Activated naive CD8-positive, alpha-beta T cell treated with anti-CD3 and anti-CD28 coated beads, Interleukin-2, amount 10 ng/mL, durations not matched to agents 7 days and 5 days (primary cell): ENCODE measurements around the gene ADGRD2. TPM values are rescaled to one million over a fixed set of nuclear protein-coding genes. Genes with fewer than 3 reads are reported as not detected.

Experiments
- ATAC-seq: fragments of 150-1000 bp; cut with Tn5 transposase; one replicate; pipeline ENCODE4 v1.10.0; 2021; ENCODE audit warnings: low read depth, moderate library complexity
- POLR2A ChIA-PET: fragments of 350-600 bp; sonication (Branson Sonifier 250); formaldehyde crosslinking; loops from one replicate; lab custom pipeline; 2021; ENCODE audit warnings: antibody characterized with exemption; lab: Charles Lee
- DNase-seq: peaks from one replicate; pipeline ENCODE4 v3.0.0; 2021
- H3K27ac Mint-ChIP-seq: one replicate; pipeline ENCODE4 v1.8.0; 2022; ENCODE audit warnings: mild to moderate bottlenecking, mixed read lengths
- H3K27me3 Mint-ChIP-seq: one replicate; pipeline ENCODE4 v1.8.0; 2022; ENCODE audit warnings: mild to moderate bottlenecking, moderate library complexity, mixed read lengths
- H3K36me3 Mint-ChIP-seq: one replicate; pipeline ENCODE4 v1.8.0; 2021; ENCODE audit warnings: mild to moderate bottlenecking, mixed read lengths
- H3K4me1 Mint-ChIP-seq: one replicate; pipeline ENCODE4 v1.8.0; 2021; ENCODE audit warnings: mixed read lengths
- H3K4me3 Mint-ChIP-seq: one replicate; pipeline ENCODE4 v1.8.0; 2022; ENCODE audit warnings: mild to moderate bottlenecking, moderate library complexity, mixed read lengths
- H3K9me3 Mint-ChIP-seq: one replicate; pipeline ENCODE4 v1.8.0; 2021; ENCODE audit warnings: mixed read lengths
- total RNA-seq, 2 experiments: library from RNA; stranded (reverse); gene quantifications; one replicate each; pipeline ENCODE4 v1.2.3, GENCODE V29; 2021

The ADGRD2 gene
- total RNA-seq, 2 experiments from 2014 or later, result not detected

DNA sequence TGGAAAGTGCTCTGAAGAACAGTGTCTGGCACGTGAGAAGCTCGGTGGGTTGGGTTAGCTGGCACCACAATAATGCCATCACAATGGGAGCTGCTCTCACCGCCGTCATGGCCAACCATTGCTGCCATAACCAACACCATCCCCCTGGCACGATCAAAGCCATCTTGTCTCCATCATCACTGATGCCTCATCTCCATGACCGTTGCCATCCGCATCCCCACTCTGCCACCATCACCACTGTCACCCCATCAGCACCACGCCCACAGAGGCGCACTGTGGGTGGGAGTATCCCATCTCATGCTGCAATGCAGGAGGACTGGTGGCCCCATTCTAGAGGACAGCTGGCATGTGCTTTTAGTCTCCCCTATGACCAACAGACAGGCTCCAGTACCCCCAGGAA is 33.2 kb downstream of the ADGRD2 start:
- POLR2A ChIA-PET, result no interaction called here
- no peaks in the 10 kb centered on the region for H3K36me3 Mint-ChIP-seq
- no peaks in the 10 kb centered on the region for H3K4me1 Mint-ChIP-seq
- H3K9me3 Mint-ChIP-seq, result no peaks in the 10 kb centered on the region
- H3K27me3 Mint-ChIP-seq, result peaks cover 6% of the 10 kb centered on the region
- no peak overlapping the region for H3K4me3 Mint-ChIP-seq
- no peak overlapping the region for H3K27ac Mint-ChIP-seq
- DNase-seq, result no peak
- ATAC-seq, result no peak

GRCh38 chr9:124485201-124485600 is 35.0 kb downstream of the ADGRD2 start:
- DNase-seq (no peak), ATAC-seq (no peak)
- no peak overlapping the region for H3K4me3 Mint-ChIP-seq
- POLR2A ChIA-PET, result no interaction called here
- no peaks in the 10 kb centered on the region for H3K36me3 Mint-ChIP-seq
- H3K27me3 Mint-ChIP-seq, result peaks cover 1% of the 10 kb centered on the region
- H3K9me3 Mint-ChIP-seq, result no peaks in the 10 kb centered on the region
- H3K27ac Mint-ChIP-seq, result no peak overlapping the region
- H3K4me1 Mint-ChIP-seq, result no peaks in the 10 kb centered on the region

DNA sequence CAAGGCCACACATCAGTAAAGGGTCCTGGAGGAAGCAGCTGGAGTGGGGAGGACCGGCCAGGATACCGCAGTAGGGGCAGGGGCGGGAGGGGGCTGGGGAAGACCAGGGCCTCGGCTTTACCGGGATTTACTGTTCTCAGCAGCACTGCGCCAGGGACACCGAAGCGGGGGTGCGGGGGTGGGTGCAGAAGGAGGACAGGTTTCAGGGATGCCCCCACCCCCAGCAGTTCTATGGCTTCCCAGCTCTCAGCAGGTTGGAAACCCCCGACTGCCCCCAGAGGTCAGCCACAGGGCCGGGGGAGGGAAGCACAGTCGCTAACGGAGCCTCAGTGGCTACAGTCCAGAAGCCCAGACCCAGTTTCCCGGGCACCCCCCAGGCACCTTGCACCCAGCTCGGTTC is 35.7 kb downstream of the ADGRD2 start:
- POLR2A ChIA-PET, result no interaction called here
- Mint-ChIP-seq H3K4me1 (no peaks in the 10 kb centered on the region), H3K36me3 (no peaks in the 10 kb centered on the region), H3K9me3 (no peaks in the 10 kb centered on the region), H3K4me3 (no peak overlapping the region), H3K27me3 (peaks cover 1% of the 10 kb centered on the region), H3K27ac (no peak overlapping the region)
- no peak for DNase-seq
- ATAC-seq, result no peak

DNA sequence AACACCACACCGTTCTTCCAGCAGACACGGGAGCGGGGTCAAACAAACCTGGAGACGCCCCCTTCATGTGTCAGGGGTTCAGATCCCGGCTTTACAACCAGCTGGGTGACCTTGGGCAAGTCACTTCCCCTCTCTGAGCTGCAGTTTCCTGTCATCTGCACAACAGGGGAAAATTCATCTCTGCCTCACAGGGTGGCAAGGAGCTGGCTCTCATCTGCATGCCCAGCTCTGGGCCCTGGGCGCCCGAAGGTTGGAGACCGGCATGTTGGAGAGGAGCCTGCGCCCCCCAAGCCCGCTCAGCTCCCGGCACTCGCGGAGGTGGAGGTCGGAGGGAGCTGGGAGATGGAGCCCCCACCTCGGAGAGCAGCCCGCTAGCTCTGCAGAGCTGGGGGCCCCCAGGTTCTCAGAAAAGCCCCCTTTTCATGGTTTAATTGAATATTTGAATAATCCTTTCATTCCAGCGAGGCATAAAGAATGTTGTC is 36.6 kb downstream of the ADGRD2 start:
- DNase-seq, result no peak
- POLR2A ChIA-PET, result interaction anchor here (1.0 kb wide), 1 partner anchor 14 kb away, joined by 3 read pairs; no protein-coding TSS in a partner anchor
- ATAC-seq, result no peak
- Mint-ChIP-seq H3K4me1 (no peaks in the 10 kb centered on the region), H3K36me3 (no peaks in the 10 kb centered on the region), H3K9me3 (no peaks in the 10 kb centered on the region), H3K4me3 (no peak overlapping the region), H3K27ac (no peak overlapping the region), H3K27me3 (peaks cover 1% of the 10 kb centered on the region)

- no peak for ATAC-seq
- no peaks in the 10 kb centered on the region for H3K4me1 Mint-ChIP-seq
- POLR2A ChIA-PET, result interaction anchor here (1.0 kb wide), 1 partner anchor 13 kb away, joined by 3 read pairs; no protein-coding TSS in a partner anchor
- no peaks in the 10 kb centered on the region for H3K9me3 Mint-ChIP-seq
- peaks cover 1% of the 10 kb centered on the region for H3K27me3 Mint-ChIP-seq
- no peak for DNase-seq
- no peaks in the 10 kb centered on the region for H3K36me3 Mint-ChIP-seq
- no peak overlapping the region for H3K4me3 Mint-ChIP-seq
- H3K27ac Mint-ChIP-seq, result no peak overlapping the region
These were observed 37.3 kb downstream of the ADGRD2 start for GRCh38 chr9:124487260-124488182.

GRCh38 chr9:124488641-124489210 is 38.5 kb downstream of the ADGRD2 start:
- Mint-ChIP-seq H3K9me3 (no peaks in the 10 kb centered on the region), H3K27ac (no peak overlapping the region), H3K4me1 (no peaks in the 10 kb centered on the region), H3K27me3 (no peaks in the 10 kb centered on the region), H3K36me3 (no peaks in the 10 kb centered on the region), H3K4me3 (no peak overlapping the region)
- ATAC-seq (no peak), DNase-seq (no peak)
- POLR2A ChIA-PET, result no interaction called here

DNA sequence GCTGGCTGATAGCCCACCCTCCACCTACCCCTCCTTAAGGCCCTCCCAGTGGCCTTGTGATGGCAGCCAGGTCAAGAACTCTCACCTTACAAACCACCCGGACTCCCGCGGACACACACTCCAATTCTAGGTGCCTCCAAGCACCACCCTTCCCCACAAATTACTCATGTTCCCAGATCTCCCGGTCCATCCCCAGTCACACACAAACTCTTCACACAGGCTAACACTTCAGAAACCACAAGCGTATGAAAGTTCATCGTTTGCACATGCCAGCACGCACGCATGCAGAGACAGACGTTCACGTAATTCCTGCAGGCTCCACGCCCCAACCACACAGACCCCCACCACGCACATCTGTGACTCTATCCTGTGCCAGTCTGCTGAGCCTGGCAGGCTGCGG is 39.0 kb downstream of the ADGRD2 start:
- Mint-ChIP-seq H3K27me3 (no peaks in the 10 kb centered on the region), H3K9me3 (no peaks in the 10 kb centered on the region), H3K36me3 (no peaks in the 10 kb centered on the region), H3K4me1 (no peaks in the 10 kb centered on the region), H3K27ac (no peak overlapping the region), H3K4me3 (no peak overlapping the region)
- no peak for DNase-seq
- POLR2A ChIA-PET, result no interaction called here
- no peak for ATAC-seq

- no peak overlapping the region for H3K4me3 Mint-ChIP-seq
- H3K27me3 Mint-ChIP-seq, result no peaks in the 10 kb centered on the region
- no peaks in the 10 kb centered on the region for H3K36me3 Mint-ChIP-seq
- ATAC-seq, result no peak
- no peaks in the 10 kb centered on the region for H3K4me1 Mint-ChIP-seq
- H3K9me3 Mint-ChIP-seq, result no peaks in the 10 kb centered on the region
- no peak for DNase-seq
- no peak overlapping the region for H3K27ac Mint-ChIP-seq
- POLR2A ChIA-PET, result no interaction called here
These were observed 39.8 kb downstream of the ADGRD2 start for GRCh38 chr9:124490004-124490403.

GRCh38 chr9:124491049-124491975 is 41.1 kb downstream of the ADGRD2 start:
- no peaks in the 10 kb centered on the region for H3K9me3 Mint-ChIP-seq
- POLR2A ChIA-PET, result no interaction called here
- ATAC-seq, result no peak

GRCh38 chr9:124492818-124493217 is 42.6 kb downstream of the ADGRD2 start:
- POLR2A ChIA-PET, result no interaction called here
- H3K9me3 Mint-ChIP-seq, result no peaks in the 10 kb centered on the region
- no peak for DNase-seq
- no peaks in the 10 kb centered on the region for H3K36me3 Mint-ChIP-seq
- no peak for ATAC-seq
- H3K4me1 Mint-ChIP-seq, result peaks cover 8% of the 10 kb centered on the region
- no peak overlapping the region for H3K27ac Mint-ChIP-seq
- no peak overlapping the region for H3K4me3 Mint-ChIP-seq
- no peaks in the 10 kb centered on the region for H3K27me3 Mint-ChIP-seq

More at GRCh38 chr9:124491049-124491975, 41.1 kb downstream of the ADGRD2 start:
- Mint-ChIP-seq H3K4me1 (peaks cover 8% of the 10 kb centered on the region), H3K4me3 (no peak overlapping the region), H3K27ac (no peak overlapping the region), H3K27me3 (no peaks in the 10 kb centered on the region), H3K36me3 (no peaks in the 10 kb centered on the region)
- no peak for DNase-seq

- Mint-ChIP-seq H3K27ac (no peak overlapping the region), H3K4me3 (no peak overlapping the region), H3K4me1 (peaks cover 8% of the 10 kb centered on the region), H3K27me3 (no peaks in the 10 kb centered on the region), H3K9me3 (no peaks in the 10 kb centered on the region), H3K36me3 (no peaks in the 10 kb centered on the region)
- POLR2A ChIA-PET, result no interaction called here
- no peak for ATAC-seq
- DNase-seq, result no peak
These were observed 43.0 kb downstream of the ADGRD2 start for GRCh38 chr9:124493218-124493617.

DNA sequence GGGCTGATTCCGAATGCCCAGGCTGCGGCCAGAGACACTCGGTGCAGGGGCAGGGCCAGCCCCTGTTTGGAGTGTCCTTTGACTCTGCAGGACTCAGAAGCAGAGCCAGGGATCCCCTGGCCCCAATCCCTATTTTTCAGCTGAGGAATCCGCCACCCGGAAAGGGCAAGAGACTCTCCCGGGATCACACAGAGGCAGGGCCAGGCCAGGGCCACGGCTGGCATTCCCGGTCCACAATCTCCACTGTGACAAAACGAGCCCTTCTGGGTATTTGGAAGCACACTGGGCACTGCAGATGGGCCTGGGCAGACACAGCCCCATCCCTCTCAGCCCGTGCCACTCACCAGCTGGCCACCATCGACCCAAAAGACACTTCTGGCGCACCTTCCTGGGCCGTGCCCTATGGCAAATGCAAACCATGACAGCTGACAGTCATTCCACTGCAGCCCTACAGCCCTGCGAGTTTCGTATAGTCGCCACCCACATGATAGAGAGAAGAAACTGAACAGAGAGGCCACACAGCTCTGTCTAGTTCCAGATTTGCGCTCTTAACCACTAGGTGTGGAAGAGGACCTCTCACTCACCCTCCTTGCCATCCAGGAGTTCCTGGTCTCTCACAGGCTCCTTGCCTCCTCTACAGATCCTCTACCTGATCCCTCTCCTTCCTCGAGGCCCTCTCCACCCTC is 43.7 kb downstream of the ADGRD2 start:
- Mint-ChIP-seq H3K9me3 (no peaks in the 10 kb centered on the region), H3K36me3 (no peaks in the 10 kb centered on the region), H3K27ac (no peak overlapping the region), H3K4me1 (peaks cover 8% of the 10 kb centered on the region), H3K4me3 (no peak overlapping the region), H3K27me3 (no peaks in the 10 kb centered on the region)
- POLR2A ChIA-PET, result no interaction called here
- ATAC-seq (no peak), DNase-seq (no peak)
